Naive thymus-derived CD4-positive, alpha-beta T cell (primary cell): ENCODE measurements around the gene KRTAP2-2. TPM values are rescaled to one million over a fixed set of nuclear protein-coding genes. Genes with fewer than 3 reads are reported as not detected.
"Not testable (repeated sequence)": the region's sequence is repeated elsewhere in the genome, so short reads cannot be mapped to it uniquely, and the experiment has no call there.

Experiments
- ATAC-seq: fragments of 150-1000 bp; cut with Tn5 transposase; 2 replicates; pipeline ENCODE4 v1.10.0; 2021; ENCODE audit warnings: mild to moderate bottlenecking, moderate library complexity
- CTCF ChIA-PET: fragments of 350-600 bp; sonication (Branson Sonifier 250); formaldehyde crosslinking; loops from one replicate; lab custom pipeline; 2021; ENCODE audit warnings: antibody characterized with exemption; lab: Charles Lee
- POLR2A ChIA-PET: fragments of 350-600 bp; sonication (Branson Sonifier 250); formaldehyde crosslinking; loops from one replicate; lab custom pipeline; 2021; ENCODE audit warnings: antibody characterized with exemption, inconsistent platforms; lab: Charles Lee
- DNase-seq, 9 donors: peaks; one replicate each; pipeline versions ENCODE4 v3.0.0 to v3.0.0-alpha.2; 2020 to 2022; ENCODE audit warnings: mixed read lengths in 1 of 9
- H3K27ac ChIP-seq: one replicate; pipeline ENCODE4 v1.7.0; 2013; ENCODE audit warnings: mild to moderate bottlenecking, low read depth, low read length, moderate library complexity
- H3K27me3 ChIP-seq, 2 donors: one replicate each; pipeline ENCODE4 v1.7.0; 2013; ENCODE audit warnings: low read length in 2 of 2, mild to moderate bottlenecking in 2 of 2, moderate library complexity in 2 of 2; ENCODE audit not compliant: control insufficient read depth in 2 of 2, insufficient read depth in 2 of 2
- H3K36me3 ChIP-seq, 3 experiments: 1 replicate in 2 of 3; 2 replicates in 1 of 3; pipeline ENCODE4 v1.7.0; 2013; ENCODE audit warnings: low read length in 3 of 3, mild to moderate bottlenecking in 3 of 3, moderate library complexity in 1 of 3; ENCODE audit not compliant: insufficient read depth in 3 of 3, control insufficient read depth in 2 of 3
- H3K4me1 ChIP-seq, 2 donors: one replicate each; pipeline ENCODE4 v1.7.0; 2013; ENCODE audit warnings: low read length in 2 of 2, mild to moderate bottlenecking in 2 of 2, moderate library complexity in 1 of 2; ENCODE audit not compliant: control insufficient read depth in 2 of 2, insufficient read depth in 2 of 2
- H3K4me3 ChIP-seq: 2 replicates; pipeline ENCODE4 v1.7.0; 2013; ENCODE audit warnings: mild to moderate bottlenecking, low read length
- H3K9me3 ChIP-seq, 3 experiments: 1 replicate in 2 of 3; 2 replicates in 1 of 3; pipeline ENCODE4 v1.7.0; 2013; ENCODE audit warnings: low read length in 3 of 3; ENCODE audit not compliant: control insufficient read depth in 2 of 3
- H3K27ac Mint-ChIP-seq, 9 donors: one replicate each; pipeline ENCODE4 v1.8.0; 2020 to 2022; ENCODE audit warnings: mixed read lengths in 9 of 9, mild to moderate bottlenecking in 8 of 9, moderate library complexity in 5 of 9, inconsistent platforms in 2 of 9
- H3K27me3 Mint-ChIP-seq, 5 donors: one replicate each; pipeline ENCODE4 v1.8.0; 2021 to 2022; ENCODE audit warnings: mixed read lengths in 5 of 5, mild to moderate bottlenecking in 1 of 5
- H3K36me3 Mint-ChIP-seq, 5 donors: one replicate each; pipeline ENCODE4 v1.8.0; 2020 to 2022; ENCODE audit warnings: mixed read lengths in 5 of 5, mild to moderate bottlenecking in 3 of 5, inconsistent platforms in 1 of 5
- H3K4me1 Mint-ChIP-seq, 7 donors: one replicate each; pipeline ENCODE4 v1.8.0; 2020 to 2022; ENCODE audit warnings: mixed read lengths in 7 of 7, mild to moderate bottlenecking in 3 of 7, inconsistent platforms in 1 of 7
- H3K4me3 Mint-ChIP-seq, 10 donors: one replicate each; pipeline ENCODE4 v1.8.0; 2020 to 2022; ENCODE audit warnings: mild to moderate bottlenecking in 10 of 10, mixed read lengths in 10 of 10, moderate library complexity in 6 of 10, inconsistent platforms in 2 of 10
- H3K9me3 Mint-ChIP-seq, 11 donors: one replicate each; pipeline ENCODE4 v1.8.0; 2020 to 2022; ENCODE audit warnings: mixed read lengths in 11 of 11, mild to moderate bottlenecking in 4 of 11, inconsistent platforms in 1 of 11, moderate library complexity in 1 of 11
- intact Hi-C, 2 donors: fragments of 100-400 bp; cut with micrococcal nuclease; formaldehyde crosslinking; loops; one replicate each; pipeline ENCODE4 v1.15.1; 2023
- polyA plus RNA-seq, 2 donors: library from polyadenylated mRNA; unstranded; fragments of 300-500 nt; fragmentation: Illumina TruSeq; gene quantifications; one replicate each; pipeline ENCODE4 v1.2.3, GENCODE V29; 2021
- total RNA-seq, 6 experiments: library from RNA in 5 of 6; stranded (reverse) in 5 of 6; gene quantifications; 1 replicate in 5 of 6; 2 replicates in 1 of 6; pipeline ENCODE4 v1.2.3 and lab custom pipeline; 2021 to 2026

The KRTAP2-2 gene
- total and polyA plus RNA-seq, 7 experiments from 2014 or later = not detected

DNA sequence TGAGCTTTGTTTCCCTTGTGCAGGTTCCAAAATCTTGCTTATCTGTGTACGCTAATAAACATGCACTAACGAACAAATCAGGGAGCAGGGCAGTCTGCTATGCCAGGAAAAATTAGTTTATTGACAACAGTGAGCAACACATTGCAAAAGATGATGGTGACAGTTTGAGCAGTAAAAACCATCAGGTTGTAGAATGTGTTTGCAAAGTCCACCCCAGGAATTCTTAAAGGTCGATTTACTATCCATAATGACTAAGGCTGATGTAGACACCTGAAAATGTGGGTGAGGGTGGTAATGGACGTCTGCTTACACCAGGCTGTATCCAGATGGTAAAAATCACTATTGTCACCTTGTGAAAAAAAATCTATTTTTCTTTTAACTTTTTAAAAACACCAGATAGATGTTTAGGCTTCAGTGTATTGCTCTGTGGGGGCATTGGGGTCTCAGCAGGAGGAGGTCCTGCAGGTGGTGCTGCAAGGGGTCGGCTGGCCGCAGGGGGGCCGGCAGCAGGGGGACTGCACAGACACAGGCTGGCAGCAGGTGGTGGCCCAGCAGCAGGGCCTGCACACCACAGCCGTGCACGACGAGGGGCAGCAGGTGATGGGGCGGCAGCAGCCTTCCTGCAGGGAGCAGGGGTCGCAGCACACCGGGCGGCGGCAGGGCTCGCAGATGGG, 10.1 kb upstream of the KRTAP2-2 start:
- H3K4me3 Mint-ChIP-seq, DNase-seq, POLR2A ChIA-PET, H3K9me3 Mint-ChIP-seq, H3K9me3 ChIP-seq, H3K36me3 ChIP-seq, CTCF ChIA-PET, intact Hi-C loops, H3K36me3 Mint-ChIP-seq, H3K4me1 Mint-ChIP-seq, H3K27ac Mint-ChIP-seq, H3K27me3 ChIP-seq, H3K4me1 ChIP-seq, ATAC-seq, H3K4me3 ChIP-seq, H3K27ac ChIP-seq: not testable (repeated sequence)
- peaks cover 10 to 34% (median 17%) of the 10 kb centered on the region in 5 donors for H3K27me3 Mint-ChIP-seq

DNA sequence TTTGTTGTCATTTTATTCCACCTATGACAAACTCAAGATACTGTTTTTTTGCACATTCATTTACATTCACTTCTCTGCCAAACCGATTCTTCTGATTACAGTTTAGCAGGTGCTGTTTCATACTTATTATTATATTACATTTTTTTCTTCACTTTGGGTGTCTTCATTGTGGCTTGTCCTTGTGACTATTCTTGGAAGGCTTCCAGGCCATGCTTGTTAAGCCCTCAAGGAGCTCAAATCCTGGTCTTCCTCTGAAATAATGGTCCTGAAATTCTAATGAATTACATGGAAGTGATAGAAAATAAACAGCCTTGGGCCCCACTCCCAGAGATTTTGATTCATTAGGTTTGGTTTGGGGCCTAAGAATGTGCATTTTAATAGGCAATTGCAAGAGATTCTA, 9.3 kb upstream of the KRTAP2-2 start:
- ChIA-PET CTCF (no interaction called here), POLR2A (no interaction called here)
- peaks cover 15 to 40% (median 23%) of the 10 kb centered on the region in 5 donors for H3K27me3 Mint-ChIP-seq
- H3K4me3 ChIP-seq = no peak overlapping the region
- H3K9me3 Mint-ChIP-seq = no peaks in the 10 kb centered on the region
- no peaks in the 10 kb centered on the region for H3K27me3 ChIP-seq
- intact Hi-C loops = no loop called here
- no peak overlapping the region for H3K27ac ChIP-seq
- no peak for ATAC-seq
- no peak overlapping the region for H3K4me3 Mint-ChIP-seq
- H3K36me3 ChIP-seq = no peaks in the 10 kb centered on the region
- H3K9me3 ChIP-seq = no peaks in the 10 kb centered on the region
- no peak overlapping the region for H3K27ac Mint-ChIP-seq
- H3K4me1 Mint-ChIP-seq = peaks cover 0 to 3% (median 0%) of the 10 kb centered on the region in 7 donors
- no peaks in the 10 kb centered on the region for H3K4me1 ChIP-seq
- H3K36me3 Mint-ChIP-seq = no peaks in the 10 kb centered on the region
- no peak for DNase-seq

DNA sequence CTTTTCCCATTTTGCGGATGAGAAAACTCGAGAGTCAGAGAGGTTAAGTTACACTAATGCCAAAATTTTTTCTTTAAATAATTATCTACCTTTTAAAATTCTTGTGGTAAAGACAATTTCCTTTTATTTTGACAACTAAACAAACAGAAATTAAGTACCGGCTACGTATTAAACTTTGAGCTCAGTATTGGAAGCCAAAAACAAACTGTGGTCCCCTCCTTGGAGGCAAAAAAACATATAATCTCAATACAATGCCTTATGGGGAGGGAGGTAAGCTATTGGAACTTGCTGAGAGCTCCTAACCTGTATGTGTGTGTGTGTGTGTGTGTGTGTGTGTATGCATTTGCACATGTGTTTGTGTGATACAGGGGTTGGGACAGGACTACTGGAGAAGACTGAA, 8.4 kb upstream of the KRTAP2-2 start:
- Histone ChIP-seq H3K4me3 (no peak overlapping the region), H3K27me3 (no peaks in the 10 kb centered on the region), H3K36me3 (no peaks in the 10 kb centered on the region), H3K9me3 (no peaks in the 10 kb centered on the region), H3K27ac (no peak overlapping the region), H3K4me1 (no peaks in the 10 kb centered on the region)
- no peak for ATAC-seq
- no peaks in the 10 kb centered on the region for H3K36me3 Mint-ChIP-seq
- H3K4me3 Mint-ChIP-seq = no peak overlapping the region
- no peaks in the 10 kb centered on the region for H3K9me3 Mint-ChIP-seq
- no peak for DNase-seq
- H3K27me3 Mint-ChIP-seq = peaks cover 24 to 48% (median 32%) of the 10 kb centered on the region in 5 donors
- no peak overlapping the region for H3K27ac Mint-ChIP-seq
- intact Hi-C loops = no loop called here
- H3K4me1 Mint-ChIP-seq = peaks cover 0 to 1% (median 0%) of the 10 kb centered on the region in 7 donors
- ChIA-PET POLR2A (no interaction called here), CTCF (no interaction called here)

DNA sequence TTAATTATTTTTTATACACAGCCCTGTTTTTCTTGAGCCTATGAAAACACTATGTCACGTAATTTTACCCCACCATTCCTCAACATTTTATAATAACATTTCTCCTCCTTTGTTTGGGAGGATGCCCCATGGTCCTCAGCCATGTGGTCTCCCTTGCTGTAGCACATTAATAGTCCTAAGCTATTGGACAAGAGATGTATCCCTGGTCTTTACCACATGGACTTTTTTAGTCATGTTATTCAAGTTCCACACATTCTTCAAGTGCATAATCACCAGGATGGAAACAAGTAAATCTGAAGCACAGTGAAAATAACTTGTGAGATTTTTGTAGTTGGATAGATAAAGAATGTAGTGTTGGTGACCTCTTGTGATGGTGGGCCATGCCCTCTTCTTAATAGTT, 6.9 kb upstream of the KRTAP2-2 start:
- Mint-ChIP-seq H3K4me3 (no peak overlapping the region), H3K27me3 (peaks cover 26 to 59% (median 35%) of the 10 kb centered on the region in 5 donors), H3K4me1 (no peaks in the 10 kb centered on the region), H3K27ac (no peak overlapping the region), H3K9me3 (peaks cover 0 to 8% (median 0%) of the 10 kb centered on the region in 11 donors), H3K36me3 (peaks cover 0 to 3% (median 0%) of the 10 kb centered on the region in 5 donors)
- Histone ChIP-seq H3K27me3 (no peaks in the 10 kb centered on the region), H3K36me3 (no peaks in the 10 kb centered on the region), H3K4me3 (no peak overlapping the region), H3K4me1 (no peaks in the 10 kb centered on the region), H3K27ac (no peak overlapping the region), H3K9me3 (no peaks in the 10 kb centered on the region)
- ATAC-seq (no peak), DNase-seq (no peak)
- ChIA-PET CTCF (no interaction called here), POLR2A (interaction anchor here (0.6 kb wide), 1 partner anchor 446 kb away, joined by 3 read pairs; no protein-coding TSS in a partner anchor)
- intact Hi-C loops = no loop called here

DNA sequence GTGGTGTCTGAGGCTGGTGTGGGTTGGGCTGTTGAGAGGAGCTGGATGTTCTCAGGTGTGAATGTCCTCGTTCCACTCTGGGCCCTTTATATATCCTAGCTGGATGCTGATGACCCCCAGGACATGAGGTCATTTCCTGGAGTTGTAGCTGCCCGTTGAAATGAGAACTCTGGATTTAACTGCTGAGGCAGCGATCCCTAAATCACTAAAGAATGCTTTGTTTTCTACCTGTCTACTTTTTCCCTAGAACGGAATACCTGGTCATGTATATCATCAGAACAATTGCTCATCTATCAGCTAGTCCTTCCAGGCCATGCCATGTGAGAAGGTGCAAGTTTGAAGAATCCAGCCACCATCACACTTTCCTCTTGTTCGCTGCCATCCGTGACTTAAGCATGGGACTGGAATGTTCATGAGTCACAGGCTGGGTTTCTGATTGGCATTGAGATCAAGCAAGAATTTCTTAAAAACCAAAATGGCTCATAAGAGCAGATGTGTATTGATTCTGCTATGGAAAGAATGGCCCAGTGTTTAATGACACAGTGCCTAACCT, 5.1 kb upstream of the KRTAP2-2 start, which contains the start of gene KRTAP2-3:
KRTAP2-3 (minus strand) TSS at position 63 of the 553 bp plus-strand sequence. CDS start 64 bp downstream, outside the sequence.
- CTCF ChIA-PET = no interaction called here

DNA sequence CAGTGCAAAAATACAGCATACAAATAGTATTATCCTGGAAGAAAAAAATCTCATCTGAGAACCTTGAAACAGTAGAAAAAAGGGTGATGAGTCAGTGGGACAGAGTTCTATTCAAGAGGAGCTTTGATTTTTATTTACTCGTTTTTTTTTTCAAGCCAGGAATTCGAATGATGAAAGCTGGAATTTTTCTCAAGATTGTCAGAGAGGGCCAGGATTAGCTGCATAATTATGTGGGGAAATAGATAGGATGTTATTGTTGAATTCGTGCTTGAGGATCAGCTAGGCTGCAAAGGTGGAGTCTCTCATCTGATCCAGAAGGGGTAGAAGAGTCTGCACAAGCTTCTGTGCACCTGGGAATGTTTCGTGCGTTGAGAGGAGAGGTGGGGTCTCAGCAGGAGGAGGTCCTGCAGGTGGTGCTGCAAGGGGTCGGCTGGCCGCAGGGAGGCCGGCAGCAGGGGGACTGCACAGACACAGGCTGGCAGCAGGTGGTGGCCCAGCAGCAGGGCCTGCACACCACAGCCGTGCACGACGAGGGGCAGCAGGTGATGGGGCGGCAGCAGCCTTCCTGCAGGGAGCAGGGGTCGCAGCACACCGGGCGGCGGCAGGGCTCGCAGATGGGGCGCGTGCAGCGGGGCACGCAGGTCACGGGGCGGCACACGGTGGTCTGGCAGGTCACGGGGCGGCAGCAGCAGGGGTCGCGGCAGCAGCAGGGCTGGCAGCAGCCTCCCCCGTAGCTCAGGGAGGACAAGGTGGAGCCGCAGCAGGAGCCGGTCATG, 4.4 kb upstream of the KRTAP2-2 start:
- H3K27me3 ChIP-seq, H3K36me3 ChIP-seq, H3K4me3 Mint-ChIP-seq, H3K4me1 Mint-ChIP-seq, H3K36me3 Mint-ChIP-seq, H3K4me1 ChIP-seq, H3K4me3 ChIP-seq, H3K27ac Mint-ChIP-seq, H3K9me3 Mint-ChIP-seq, H3K9me3 ChIP-seq, H3K27ac ChIP-seq, intact Hi-C loops, POLR2A ChIA-PET, ATAC-seq, DNase-seq: not testable (repeated sequence)
- peaks cover 26 to 59% (median 42%) of the 10 kb centered on the region in 5 donors for H3K27me3 Mint-ChIP-seq
- CTCF ChIA-PET = interaction anchor here (0.5 kb wide), 1 partner anchor 490 kb away, joined by 3 read pairs; no protein-coding TSS in a partner anchor

More for the DNA sequence above, 5.1 kb upstream of the KRTAP2-2 start, which contains the start of gene KRTAP2-3:
- intact Hi-C loops = no loop called here
- Mint-ChIP-seq H3K4me1 (no peaks in the 10 kb centered on the region), H3K9me3 (peaks cover 0 to 8% (median 0%) of the 10 kb centered on the region in 11 donors), H3K27ac (no peak within 1 kb of the TSS), H3K4me3 (no peak within 1 kb of the TSS), H3K36me3 (peaks cover 0 to 3% (median 0%) of the 10 kb centered on the region in 5 donors), H3K27me3 (peaks cover 26 to 62% (median 42%) of the 10 kb centered on the region in 5 donors)
- Histone ChIP-seq H3K27ac (no peak within 1 kb of the TSS), H3K36me3 (no peaks in the 10 kb centered on the region), H3K27me3 (no peaks in the 10 kb centered on the region), H3K4me1 (no peaks in the 10 kb centered on the region), H3K4me3 (no peak within 1 kb of the TSS), H3K9me3 (no peaks in the 10 kb centered on the region)
- no peak for ATAC-seq
- POLR2A ChIA-PET = no interaction called here
- no peak for DNase-seq
